ENCODE results near the gene RAB29. TPM values are rescaled to one million over a fixed set of nuclear protein-coding genes. Genes with fewer than 3 reads are reported as not detected.

The RAB29 gene
- total and polyA plus RNA-seq, 7 donors = 5.3 to 20.5 (median 5.9) TPM

GRCh38 chr1:205794011-205794730 is 18.9 kb upstream of the RAB29 start:
- peaks cover 14 to 97% of the 10 kb centered on the region in 2 donors for H3K36me3 ChIP-seq (ENCODE audit: insufficient read depth in 1 of 2, low read depth in 1 of 2)
- H3K27ac ChIP-seq = no peak overlapping the region
- intact Hi-C loops (cut with DNase I) = loop anchor here (5.0 kb wide), 2 partner anchors 123 to 313 kb away; no protein-coding TSS in a partner anchor
- no peaks in the 10 kb centered on the region for H3K27me3 ChIP-seq (ENCODE audit: insufficient read depth in 3 of 3, low read length in 2 of 3)
- H3K4me1 ChIP-seq = peaks cover 12% of the 10 kb centered on the region
- ATAC-seq (no peak), DNase-seq (no peak)
- TF ChIP-seq CTCF (IDR thresholded peaks at IDR 0.05) = no peak
- no peaks in the 10 kb centered on the region for H3K9me3 ChIP-seq
- 62 to 74% (median 72%) methylated on average over 5 of the region's 5 CpGs for WGBS, 3 donors
- no peak overlapping the region for H3K4me3 ChIP-seq

- peaks cover 12% of the 10 kb centered on the region for H3K4me1 ChIP-seq
- H3K27me3 ChIP-seq (ENCODE audit: insufficient read depth in 3 of 3, low read length in 2 of 3) = no peaks in the 10 kb centered on the region
- DNase-seq (no peak), ATAC-seq (peak in 3 of 4 donors; percentile 11 to 29 (median 21))
- intact Hi-C loops (cut with DNase I) = loop anchor here (2.0 to 5.0 kb wide), 3 partner anchors 114 to 314 kb away; no protein-coding TSS in a partner anchor
- H3K36me3 ChIP-seq (ENCODE audit: insufficient read depth in 1 of 2, low read depth in 1 of 2) = peaks cover 14 to 86% of the 10 kb centered on the region in 2 donors
- TF ChIP-seq CTCF (IDR thresholded peaks at IDR 0.05) = no peak
- no peak overlapping the region for H3K4me3 ChIP-seq
- H3K9me3 ChIP-seq = no peaks in the 10 kb centered on the region
- peak overlapping the region; percentile 43 for H3K27ac ChIP-seq
- 37 to 50% (median 47%) methylated on average over 6 of the region's 6 CpGs for WGBS, 3 donors
These were observed 17.8 kb upstream of the RAB29 start for GRCh38 chr1:205792961-205793673.

- peak; percentile 36 to 62 (median 48) for ATAC-seq
- no peaks in the 10 kb centered on the region for H3K27me3 ChIP-seq (ENCODE audit: insufficient read depth in 3 of 3, low read length in 2 of 3)
- no peak for TF ChIP-seq CTCF (IDR thresholded peaks at IDR 0.05)
- H3K4me3 ChIP-seq = no peak overlapping the region
- no peak for DNase-seq
- 40 to 59% (median 53%) methylated on average over 8 of the region's 8 CpGs for WGBS, 3 donors
- H3K36me3 ChIP-seq (ENCODE audit: insufficient read depth in 1 of 2, low read depth in 1 of 2) = peaks cover 12 to 80% of the 10 kb centered on the region in 2 donors
- H3K9me3 ChIP-seq = no peaks in the 10 kb centered on the region
- peak overlapping the region; percentile 43 for H3K27ac ChIP-seq
- intact Hi-C loops (cut with DNase I) = loop anchor here (2.0 to 5.0 kb wide), 3 partner anchors 114 to 315 kb away; no protein-coding TSS in a partner anchor
- peaks cover 12% of the 10 kb centered on the region for H3K4me1 ChIP-seq
These were observed 17.2 kb upstream of the RAB29 start for GRCh38 chr1:205792481-205792881.

GRCh38 chr1:205791568-205792180 is 16.4 kb upstream of the RAB29 start:
- peak; percentile 77 for TF ChIP-seq CTCF (IDR thresholded peaks at IDR 0.05)
- 59 to 74% (median 60%) methylated on average over 5 of the region's 5 CpGs for WGBS, 3 donors
- H3K4me3 ChIP-seq = no peak overlapping the region
- peak; percentile 55 to 75 for DNase-seq
- peaks cover 11 to 72% of the 10 kb centered on the region in 2 donors for H3K36me3 ChIP-seq (ENCODE audit: insufficient read depth in 1 of 2, low read depth in 1 of 2)
- peaks cover 12% of the 10 kb centered on the region for H3K4me1 ChIP-seq
- H3K27ac ChIP-seq = peak overlapping the region; percentile 43
- intact Hi-C loops (cut with DNase I) = loop anchor here (2.0 to 5.0 kb wide), 4 partner anchors 115 to 316 kb away; no protein-coding TSS in a partner anchor
- H3K9me3 ChIP-seq = no peaks in the 10 kb centered on the region
- H3K27me3 ChIP-seq (ENCODE audit: insufficient read depth in 3 of 3, low read length in 2 of 3) = no peaks in the 10 kb centered on the region
- ATAC-seq = peak; percentile 82 to 90 (median 84)
